Measurements from ENCODE around the gene TAF4.

Gene TAF4

GRCh38 chr20:61956396-61957342, 109.0 kb downstream of the TAF4 start (continued):
- TF ChIP-seq ZBTB10 (tag by site-specific recombination; IDR thresholded peaks at IDR 0.05) (no peak), ZNF350 (tag by site-specific recombination; IDR thresholded peaks at IDR 0.05) (no peak), ZXDB (tag by site-specific recombination; IDR thresholded peaks at IDR 0.05) (peak; percentile 37; the same call in 1 of the 2 replicates), ATF2 (tag by site-specific recombination; IDR thresholded peaks at IDR 0.05; ENCODE audit: low read depth) (peak; percentile 84), REST (tag by site-specific recombination; IDR thresholded peaks at IDR 0.05) (no peak), ZNF785 (tag by site-specific recombination; IDR thresholded peaks at IDR 0.05) (no peak), ZNF548 (tag by site-specific recombination; IDR thresholded peaks at IDR 0.05) (no peak), ZNF19 (tag by site-specific recombination; IDR thresholded peaks at IDR 0.05; ENCODE audit: low read depth) (no peak), BCL6B (tag by site-specific recombination; IDR thresholded peaks at IDR 0.05) (no peak), ZNF239 (tag by site-specific recombination; IDR thresholded peaks at IDR 0.05) (no peak), ZNF449 (tag by site-specific recombination; IDR thresholded peaks at IDR 0.05) (no peak), ZNF112 (tag by site-specific recombination; IDR thresholded peaks at IDR 0.05) (no peak), ZNF280D (tag by site-specific recombination; IDR thresholded peaks at IDR 0.05) (no peak), ZFHX2 (tag by site-specific recombination; conservative IDR thresholded peaks at IDR 0.05) (no peak), ZNF48 (tag by site-specific recombination; IDR thresholded peaks at IDR 0.05) (no peak), ZNF18 (tag by site-specific recombination; IDR thresholded peaks at IDR 0.05) (no peak), ZEB2 (tag by site-specific recombination; IDR thresholded peaks at IDR 0.05) (peak; percentile 56; the same call in 1 of the 2 replicates), ZNF488 (tag by site-specific recombination; IDR thresholded peaks at IDR 0.05) (no peak), ZNF830 (tag by site-specific recombination; IDR thresholded peaks at IDR 0.05; ENCODE audit: low read depth) (no peak), ZNF555 (tag by site-specific recombination; conservative IDR thresholded peaks at IDR 0.05) (no peak)

All from HEK293 (cell line).